ENCODE data around the gene IMPDH1.
A peak's percentile ranks its signal among the peaks of the same experiment; 100 is the strongest.

Gene IMPDH1

GRCh38 chr7:128399991-128400390 is 9.8 kb downstream of the IMPDH1 start:
- H3K27me3 Mint-ChIP-seq, result no peaks in the 10 kb centered on the region
- H3K9me3 Mint-ChIP-seq, result no peaks in the 10 kb centered on the region
- no peak overlapping the region for H3K4me3 Mint-ChIP-seq
- H3K36me3 Mint-ChIP-seq, result peaks cover 6% of the 10 kb centered on the region
- no peak overlapping the region for H3K27ac Mint-ChIP-seq
- peaks cover 24% of the 10 kb centered on the region for H3K4me1 Mint-ChIP-seq

- no peak overlapping the region for H3K27ac Mint-ChIP-seq
- no peaks in the 10 kb centered on the region for H3K9me3 Mint-ChIP-seq
- no peaks in the 10 kb centered on the region for H3K27me3 Mint-ChIP-seq
- no peak overlapping the region for H3K4me3 Mint-ChIP-seq
- H3K36me3 Mint-ChIP-seq, result peaks cover 6% of the 10 kb centered on the region
- H3K4me1 Mint-ChIP-seq, result peaks cover 12% of the 10 kb centered on the region
Observed at GRCh38 chr7:128398841-128399135, 11.0 kb downstream of the IMPDH1 start.

- no peak overlapping the region for H3K4me3 Mint-ChIP-seq
- peaks cover 6% of the 10 kb centered on the region for H3K36me3 Mint-ChIP-seq
- peaks cover 7% of the 10 kb centered on the region for H3K4me1 Mint-ChIP-seq
- H3K27ac Mint-ChIP-seq, result no peak overlapping the region
- no peaks in the 10 kb centered on the region for H3K27me3 Mint-ChIP-seq
- no peaks in the 10 kb centered on the region for H3K9me3 Mint-ChIP-seq
Observed at GRCh38 chr7:128398016-128398840, 11.6 kb downstream of the IMPDH1 start.

GRCh38 chr7:128396357-128396756 is 13.4 kb downstream of the IMPDH1 start:
- H3K4me1 Mint-ChIP-seq, result no peaks in the 10 kb centered on the region
- H3K9me3 Mint-ChIP-seq, result no peaks in the 10 kb centered on the region
- no peak overlapping the region for H3K27ac Mint-ChIP-seq
- no peaks in the 10 kb centered on the region for H3K27me3 Mint-ChIP-seq
- H3K4me3 Mint-ChIP-seq, result no peak overlapping the region
- peaks cover 6% of the 10 kb centered on the region for H3K36me3 Mint-ChIP-seq

- no peaks in the 10 kb centered on the region for H3K4me1 Mint-ChIP-seq
- H3K27me3 Mint-ChIP-seq, result no peaks in the 10 kb centered on the region
- no peak overlapping the region for H3K4me3 Mint-ChIP-seq
- H3K9me3 Mint-ChIP-seq, result no peaks in the 10 kb centered on the region
- H3K27ac Mint-ChIP-seq, result no peak overlapping the region
- peaks cover 6% of the 10 kb centered on the region for H3K36me3 Mint-ChIP-seq
Observed at GRCh38 chr7:128395748-128396147, 14.0 kb downstream of the IMPDH1 start.

- Mint-ChIP-seq H3K27ac (no peak overlapping the region), H3K36me3 (peaks cover 6% of the 10 kb centered on the region), H3K27me3 (no peaks in the 10 kb centered on the region), H3K4me1 (no peaks in the 10 kb centered on the region), H3K9me3 (no peaks in the 10 kb centered on the region), H3K4me3 (no peak overlapping the region)
Observed at GRCh38 chr7:128394904-128395496, 14.8 kb downstream of the IMPDH1 start.

- no peak overlapping the region for H3K27ac Mint-ChIP-seq
- no peaks in the 10 kb centered on the region for H3K9me3 Mint-ChIP-seq
- peaks cover 6% of the 10 kb centered on the region for H3K36me3 Mint-ChIP-seq
- H3K4me1 Mint-ChIP-seq, result no peaks in the 10 kb centered on the region
- H3K27me3 Mint-ChIP-seq, result no peaks in the 10 kb centered on the region
- no peak overlapping the region for H3K4me3 Mint-ChIP-seq
Observed at GRCh38 chr7:128393526-128394330, 16.1 kb downstream of the IMPDH1 start.

GRCh38 chr7:128392446-128393327 is 17.1 kb downstream of the IMPDH1 start:
- no peak overlapping the region for H3K4me3 Mint-ChIP-seq
- H3K9me3 Mint-ChIP-seq, result no peaks in the 10 kb centered on the region

GRCh38 chr7:128391805-128392204 is 18.0 kb downstream of the IMPDH1 start:
- H3K36me3 Mint-ChIP-seq, result peaks cover 4% of the 10 kb centered on the region
- no peaks in the 10 kb centered on the region for H3K27me3 Mint-ChIP-seq
- H3K27ac Mint-ChIP-seq, result no peak overlapping the region
- no peaks in the 10 kb centered on the region for H3K4me1 Mint-ChIP-seq
- H3K4me3 Mint-ChIP-seq, result no peak overlapping the region
- no peaks in the 10 kb centered on the region for H3K9me3 Mint-ChIP-seq

More at GRCh38 chr7:128392446-128393327, 17.1 kb downstream of the IMPDH1 start:
- H3K4me1 Mint-ChIP-seq, result no peaks in the 10 kb centered on the region
- no peaks in the 10 kb centered on the region for H3K27me3 Mint-ChIP-seq
- H3K36me3 Mint-ChIP-seq, result peaks cover 6% of the 10 kb centered on the region
- H3K27ac Mint-ChIP-seq, result no peak overlapping the region

GRCh38 chr7:128390871-128391565 is 18.8 kb downstream of the IMPDH1 start:
- H3K27me3 Mint-ChIP-seq, result no peaks in the 10 kb centered on the region
- no peaks in the 10 kb centered on the region for H3K4me1 Mint-ChIP-seq
- no peak overlapping the region for H3K4me3 Mint-ChIP-seq
- H3K27ac Mint-ChIP-seq, result peak overlapping the region; percentile 10
- H3K36me3 Mint-ChIP-seq, result no peaks in the 10 kb centered on the region
- H3K9me3 Mint-ChIP-seq, result no peaks in the 10 kb centered on the region

GRCh38 chr7:128389618-128390329 is 20.0 kb downstream of the IMPDH1 start:
- no peaks in the 10 kb centered on the region for H3K36me3 Mint-ChIP-seq
- no peak overlapping the region for H3K4me3 Mint-ChIP-seq
- H3K9me3 Mint-ChIP-seq, result no peaks in the 10 kb centered on the region
- H3K27me3 Mint-ChIP-seq, result no peaks in the 10 kb centered on the region
- no peaks in the 10 kb centered on the region for H3K4me1 Mint-ChIP-seq
- H3K27ac Mint-ChIP-seq, result no peak overlapping the region

- Mint-ChIP-seq H3K9me3 (no peaks in the 10 kb centered on the region), H3K27me3 (no peaks in the 10 kb centered on the region), H3K27ac (no peak overlapping the region), H3K36me3 (no peaks in the 10 kb centered on the region), H3K4me3 (no peak overlapping the region), H3K4me1 (no peaks in the 10 kb centered on the region)
Observed at GRCh38 chr7:128389085-128389617, 20.6 kb downstream of the IMPDH1 start.

- H3K4me3 Mint-ChIP-seq, result no peak overlapping the region
- H3K27ac Mint-ChIP-seq, result no peak overlapping the region
Observed at GRCh38 chr7:128388145-128388485, 21.7 kb downstream of the IMPDH1 start.

More at GRCh38 chr7:128388145-128388485, 21.7 kb downstream of the IMPDH1 start:
- Mint-ChIP-seq H3K4me1 (no peaks in the 10 kb centered on the region), H3K27me3 (no peaks in the 10 kb centered on the region), H3K9me3 (no peaks in the 10 kb centered on the region), H3K36me3 (no peaks in the 10 kb centered on the region)
